Forelimb muscle (tissue), 1 donor: ENCODE measurements around the gene MPZL3. TPM values are rescaled to one million over a fixed set of nuclear protein-coding genes. Genes with fewer than 3 reads are reported as not detected.
"Not testable (repeated sequence)": the region's sequence is repeated elsewhere in the genome, so short reads cannot be mapped to it uniquely, and the experiment has no call there.

Experiments
- DNase-seq: peaks from one replicate; pipeline ENCODE4 v3.0.0-alpha.2; 2013; ENCODE audit warnings: low read depth
- polyA plus RNA-seq: library from polyadenylated mRNA; unstranded; fragments of 120-200 nt; gene quantifications from one replicate; pipeline ENCODE4 v1.2.1, GENCODE V29; 2013; ENCODE audit not compliant: insufficient read length

The MPZL3 gene
- polyA plus RNA-seq, 1 donor, result 0.58 TPM

- DNase-seq, result no peak
Observed at GRCh38 chr11:118184784-118185579, 67.2 kb downstream of the MPZL3 start.

GRCh38 chr11:118183691-118184090 is 68.5 kb downstream of the MPZL3 start:
- DNase-seq, result not testable (repeated sequence)

- DNase-seq, result peak; percentile 61
Observed at GRCh38 chr11:118180300-118180703, 71.9 kb downstream of the MPZL3 start.

- DNase-seq, result no peak
Observed at GRCh38 chr11:118176778-118177134, 75.4 kb downstream of the MPZL3 start.

Other genes starting within 250 kb of the MPZL3 start
- gene TMPRSS4, start 175.3 kb downstream of the MPZL3 start, polyA plus RNA-seq, result 0.10 TPM
- gene SMIM35, start 165.4 kb downstream of the MPZL3 start, polyA plus RNA-seq, result 0.32 TPM
- gene SCN4B, start 99.5 kb downstream of the MPZL3 start, polyA plus RNA-seq, result 4.7 TPM
- 4.4 TPM for gene SCN2B, start 75.7 kb downstream of the MPZL3 start, polyA plus RNA-seq
- gene JAML, start 27.4 kb downstream of the MPZL3 start, polyA plus RNA-seq, result 1.7 TPM
- 0.51 TPM for gene MPZL2, start 11.9 kb upstream of the MPZL3 start, polyA plus RNA-seq
- gene CD3E, start 52.4 kb upstream of the MPZL3 start, polyA plus RNA-seq, result 0.54 TPM
- gene CD3D, start 90.3 kb upstream of the MPZL3 start, polyA plus RNA-seq, result not detected
- 0.13 TPM for gene CD3G, start 92.0 kb upstream of the MPZL3 start, polyA plus RNA-seq
- gene UBE4A, start 107.2 kb upstream of the MPZL3 start, polyA plus RNA-seq, result 21.2 TPM
- 416 TPM for gene ATP5MG, start 149.2 kb upstream of the MPZL3 start, polyA plus RNA-seq
- 28.7 TPM for gene KMT2A, start 184.1 kb upstream of the MPZL3 start, polyA plus RNA-seq